ENCODE results near the gene KCNK1.

KCNK1 gene

GRCh38 chr1:233704898-233705723, 91.2 kb downstream of the KCNK1 start:
- DNase-seq (ENCODE audit: low read depth, low spot score) = no peak

DNA sequence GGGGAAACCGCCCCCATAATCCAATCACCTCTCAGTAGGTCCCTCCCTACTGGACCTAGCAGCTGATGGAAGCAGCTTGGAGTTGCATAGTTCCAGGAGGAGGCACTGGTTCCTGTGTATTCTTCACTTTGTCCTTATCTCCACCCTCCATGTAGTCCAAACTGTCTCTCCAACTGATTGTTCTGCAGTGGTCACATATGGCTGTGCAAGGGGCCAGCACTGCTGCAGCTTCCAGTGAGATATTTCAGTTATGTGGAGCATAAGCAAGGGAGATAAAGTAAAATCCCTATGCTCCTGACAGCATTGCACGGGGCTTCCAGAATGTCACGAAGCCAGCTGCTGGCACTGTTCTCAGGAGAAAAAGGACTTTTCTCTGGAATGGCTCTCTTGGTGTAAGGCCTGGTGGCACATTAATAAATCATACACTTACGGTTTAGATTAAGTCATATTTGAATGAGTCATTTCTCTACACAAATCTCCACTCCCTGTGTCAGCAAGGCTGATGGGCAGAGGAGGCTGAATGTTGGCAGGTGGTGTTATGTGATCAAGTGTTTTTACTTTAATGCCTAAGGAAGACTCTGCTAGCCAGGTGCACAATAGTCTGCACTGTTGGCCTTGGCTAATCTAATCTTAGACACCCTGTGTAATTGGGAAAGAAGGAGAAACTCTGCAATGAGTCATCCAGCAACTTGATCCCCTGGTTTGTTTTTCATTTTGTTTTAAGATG, 93.4 kb downstream of the KCNK1 start:
- no peak for DNase-seq (ENCODE audit: low read depth, low spot score)

GRCh38 chr1:233707880-233708815, 94.2 kb downstream of the KCNK1 start:
- no peak for DNase-seq (ENCODE audit: low read depth, low spot score)

DNA sequence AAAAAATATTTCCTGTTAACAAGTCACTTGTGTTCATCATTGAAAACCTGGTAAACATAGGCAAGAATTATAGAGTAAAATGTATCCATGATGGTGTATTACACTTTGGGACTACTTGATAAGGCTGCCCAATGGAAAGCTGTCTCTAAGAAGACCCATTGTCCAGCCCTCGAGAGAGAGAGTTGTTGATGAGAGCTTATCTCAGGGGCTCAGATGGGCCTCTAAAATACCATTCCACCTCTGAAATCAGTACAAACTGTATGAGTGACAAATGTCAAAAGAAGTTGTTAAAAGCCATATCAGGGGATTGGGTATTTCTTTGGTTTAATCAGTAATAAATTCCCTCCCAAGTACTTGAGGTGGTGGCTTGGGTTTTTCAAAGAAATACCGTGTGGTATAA, 96.1 kb downstream of the KCNK1 start:
- DNase-seq (ENCODE audit: low read depth, low spot score) = no peak

DNA sequence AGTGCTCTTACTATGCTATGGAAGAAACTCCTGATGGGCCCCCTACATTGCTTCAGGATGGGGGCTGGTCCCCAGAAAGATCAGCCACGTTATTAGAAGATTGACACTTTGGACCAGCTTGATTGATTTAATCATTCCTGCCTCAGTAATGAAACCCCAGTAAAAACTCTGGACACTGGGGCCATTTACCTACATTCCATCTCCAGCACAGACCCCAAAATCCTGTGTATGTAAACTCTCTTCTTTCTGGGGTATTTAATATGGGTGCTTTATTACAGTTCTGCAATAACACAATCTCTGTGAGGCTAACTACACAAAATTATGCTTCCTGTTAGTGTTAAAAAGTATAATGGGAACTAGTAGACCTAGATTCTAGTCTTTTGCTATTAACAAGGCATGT, 96.6 kb downstream of the KCNK1 start:
- no peak for DNase-seq (ENCODE audit: low read depth, low spot score)

- no peak for DNase-seq (ENCODE audit: low read depth, low spot score)
These were observed 100.8 kb downstream of the KCNK1 start for GRCh38 chr1:233714631-233715217.

DNA sequence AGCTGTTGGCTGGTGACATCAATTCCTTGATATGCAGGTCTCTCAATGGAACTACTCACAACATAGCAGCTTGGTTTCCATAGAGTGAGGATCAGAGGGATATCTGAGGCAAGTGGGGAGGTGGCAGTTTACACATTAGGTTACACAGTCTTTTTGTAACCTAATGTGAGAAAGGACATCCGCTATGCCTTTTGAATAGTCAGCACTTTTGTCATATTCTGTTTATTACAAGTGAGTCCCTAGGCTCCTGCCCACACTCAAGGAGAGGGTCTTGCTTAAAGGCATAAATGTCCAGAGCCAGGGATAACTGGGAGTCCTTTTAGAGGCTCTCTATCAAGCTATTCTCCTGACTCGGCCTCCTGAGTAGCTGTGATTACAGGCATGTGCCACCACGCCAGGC, 104.2 kb downstream of the KCNK1 start:
- DNase-seq (ENCODE audit: low read depth, low spot score) = no peak

- DNase-seq (ENCODE audit: low read depth, low spot score) = no peak
These were observed 105.9 kb downstream of the KCNK1 start for GRCh38 chr1:233719655-233720341.

- no peak for DNase-seq (ENCODE audit: low read depth, low spot score)
These were observed 107.2 kb downstream of the KCNK1 start for GRCh38 chr1:233721004-233721595.

All from iPS DF 19.7 (cell line).